ENCODE data around the gene LGALS7.
"Not testable (repeated sequence)": the region's sequence is repeated elsewhere in the genome, so short reads cannot be mapped to it uniquely, and the experiment has no call there.

LGALS7 gene

GRCh38 chr19:38773469-38774177 lies at the start of gene LGALS7:
LGALS7 (minus strand) TSS chr19:38773517; CDS start chr19:38773492, 25 bp downstream.
- DNase-seq = no peak

DNA sequence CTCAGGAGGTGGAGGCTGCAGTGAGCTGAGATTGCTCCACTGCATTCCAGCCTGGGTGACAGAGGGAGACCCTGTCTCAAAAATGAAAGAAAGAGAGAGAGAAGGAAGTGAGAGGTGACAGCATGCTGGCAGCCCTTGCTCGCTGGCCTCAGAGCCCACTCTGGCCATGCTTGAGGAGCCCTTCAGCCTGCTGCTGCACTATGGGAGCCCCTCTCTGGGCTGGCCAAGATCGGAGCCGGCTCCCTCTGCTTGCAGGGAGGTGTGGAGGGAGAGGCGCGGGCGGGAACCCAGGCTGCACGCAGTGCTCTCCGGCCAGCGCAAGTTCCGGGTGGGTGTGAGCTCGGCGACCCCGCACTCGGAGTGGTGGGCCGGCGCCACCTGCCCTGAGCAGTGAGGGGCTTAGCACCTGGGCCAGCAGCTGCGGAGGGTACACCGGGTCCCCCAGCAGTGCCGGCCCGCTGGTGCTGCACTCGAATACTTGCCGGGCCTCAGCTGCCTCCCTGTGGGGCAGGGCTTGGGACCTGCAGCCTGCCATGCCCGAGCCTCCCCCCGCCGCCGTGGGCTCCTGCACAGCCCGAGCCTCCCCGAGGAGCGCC lies 48.0 kb upstream of the LGALS7 start:
- not testable (repeated sequence) for DNase-seq

GRCh38 chr19:38819231-38819920 lies 46.1 kb upstream of the LGALS7 start:
- DNase-seq = no peak

DNA sequence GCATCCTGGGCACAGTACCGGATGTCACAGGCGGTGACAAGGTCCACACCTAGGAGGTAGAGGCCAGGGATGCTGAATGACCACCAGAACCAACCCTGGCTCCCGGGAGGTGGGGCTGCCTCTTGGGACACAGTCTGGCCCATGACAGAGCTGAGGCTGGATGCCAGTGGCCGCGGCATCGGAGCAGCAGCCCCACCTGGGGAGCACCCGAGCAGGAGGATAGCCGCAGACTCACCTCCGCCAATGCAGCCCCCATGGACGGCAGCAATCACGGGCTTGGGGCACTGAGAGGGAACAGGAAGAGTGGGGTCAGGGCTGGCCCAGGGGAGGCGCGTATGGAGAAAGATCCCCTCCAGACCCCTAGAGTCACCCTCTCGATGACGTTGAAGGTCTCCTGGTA lies 43.8 kb upstream of the LGALS7 start:
- DNase-seq = no peak

GRCh38 chr19:38816131-38816750 lies 42.9 kb upstream of the LGALS7 start:
- DNase-seq = no peak

- DNase-seq = no peak
Measured at GRCh38 chr19:38815059-38816001, 42.0 kb upstream of the LGALS7 start.

DNA sequence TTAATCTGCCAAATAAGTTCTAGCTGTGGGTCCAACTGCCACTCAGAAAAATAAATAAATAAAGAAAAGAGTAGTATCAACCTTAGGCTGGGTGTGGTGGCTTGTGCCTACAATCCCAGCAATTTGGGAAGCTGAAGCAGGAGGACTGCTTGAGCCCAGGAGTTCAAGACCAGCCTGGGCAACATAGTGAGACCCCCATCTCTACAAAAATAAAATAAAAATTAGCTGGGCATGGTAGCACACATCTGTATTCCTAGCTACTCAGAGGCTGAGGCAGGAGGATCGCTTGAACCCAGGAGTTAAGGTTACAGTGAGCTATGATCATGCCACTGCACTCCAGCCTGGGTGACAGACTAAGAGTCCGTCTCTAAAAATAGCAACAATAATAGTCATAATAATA lies 40.6 kb upstream of the LGALS7 start:
- DNase-seq = not testable (repeated sequence)

DNA sequence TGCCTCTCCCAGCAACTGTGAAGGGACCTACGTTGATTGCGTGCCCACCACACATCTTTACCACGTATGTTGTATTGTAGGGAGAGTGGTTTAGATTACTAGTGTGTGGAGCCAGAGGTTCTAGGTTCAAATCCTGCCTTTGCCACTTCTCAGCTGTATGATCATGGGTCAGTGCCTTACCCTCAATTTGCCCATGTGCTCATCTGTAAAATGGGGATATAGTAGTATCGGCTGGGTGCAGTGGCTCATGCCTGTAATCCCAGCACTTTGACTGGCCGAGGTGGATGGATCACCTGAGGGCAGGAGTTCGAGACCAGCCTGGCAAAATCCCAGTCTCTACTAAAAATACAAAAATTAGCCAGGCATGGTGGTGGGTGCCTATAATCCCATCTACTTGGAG lies 40.0 kb upstream of the LGALS7 start:
- no peak for DNase-seq

DNA sequence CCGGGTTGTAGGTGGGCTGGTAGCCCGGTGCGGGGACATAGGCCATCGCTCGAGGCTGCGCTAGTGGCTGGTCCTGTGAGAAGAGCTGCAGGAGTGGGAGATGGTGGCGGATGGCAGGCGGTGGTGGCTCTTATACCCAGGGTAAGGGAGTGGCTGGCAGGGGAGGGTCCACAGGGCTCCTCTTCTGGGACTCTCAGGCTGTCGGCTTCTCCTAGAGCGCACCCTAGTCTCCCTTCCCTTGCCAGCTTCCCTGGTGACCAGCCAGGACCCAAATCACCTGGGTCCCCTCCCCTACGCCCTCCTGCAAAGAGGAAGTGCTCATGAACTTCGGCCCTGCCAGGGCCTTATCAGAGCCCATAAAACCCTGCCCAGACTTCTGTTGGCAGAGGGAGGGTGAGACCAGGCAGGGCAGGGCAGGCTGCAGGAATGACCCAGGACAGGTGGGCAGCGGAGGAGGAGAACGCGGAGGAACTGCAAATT lies 39.6 kb upstream of the LGALS7 start, which contains the start of gene LGALS4:
LGALS4 (minus strand) TSS at position 105 of the 480 bp plus-strand sequence; CDS start at position 46, 59 bp downstream.
- DNase-seq = no peak

GRCh38 chr19:38812009-38812840 lies 38.9 kb upstream of the LGALS7 start:
- no peak for DNase-seq

DNA sequence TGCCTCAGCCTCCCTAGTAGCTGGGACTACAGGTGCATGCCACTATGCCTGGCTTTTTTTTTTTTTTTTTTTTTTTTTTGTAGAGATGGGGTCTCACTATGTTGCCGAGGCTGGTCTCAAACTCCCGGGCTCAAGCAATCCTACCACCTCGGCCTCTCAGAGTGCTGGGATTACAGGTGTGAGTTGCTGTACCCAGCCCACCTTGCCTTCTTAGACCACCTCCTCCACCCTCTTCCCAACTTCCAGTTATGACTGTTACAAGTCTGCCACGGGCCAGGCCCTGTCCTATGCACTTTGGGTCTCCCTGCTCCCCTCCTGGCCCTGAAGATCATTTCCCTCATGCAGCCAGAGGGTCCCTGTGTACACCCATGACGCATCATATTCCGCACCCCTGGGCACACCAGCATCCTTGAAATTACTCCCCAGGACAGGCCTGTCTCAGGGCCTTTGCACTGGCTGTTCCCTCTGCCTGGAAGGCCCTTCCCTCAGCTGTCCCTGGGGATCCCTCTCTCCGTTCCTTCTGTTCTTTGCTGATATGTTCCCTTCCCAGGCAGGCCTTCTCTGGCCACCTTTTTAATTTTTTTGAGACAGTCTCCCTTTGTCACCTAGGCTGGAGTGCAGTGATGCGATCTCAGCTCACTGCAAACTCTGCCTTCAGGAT lies 36.4 kb upstream of the LGALS7 start:
- no peak for DNase-seq

DNA sequence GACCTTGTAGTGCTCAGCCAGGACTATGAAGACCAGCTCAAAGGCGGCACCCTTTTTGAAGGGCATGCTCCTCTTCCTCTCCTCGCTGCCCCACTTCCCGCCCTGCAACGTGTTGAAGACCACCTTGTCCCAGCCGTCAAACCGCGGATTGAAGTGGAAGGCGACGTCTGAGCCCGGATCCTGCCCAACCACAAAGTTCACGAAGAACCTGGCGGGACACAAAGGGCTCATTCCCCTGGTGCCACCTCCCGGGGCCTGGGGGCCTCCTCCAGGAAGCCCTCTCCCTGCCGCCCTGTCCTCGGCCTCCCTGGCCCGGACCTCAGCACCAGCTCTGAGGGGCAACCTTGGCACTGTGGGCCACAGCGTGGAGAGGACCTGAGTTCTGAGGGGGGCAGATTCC lies 35.4 kb upstream of the LGALS7 start:
- no peak for DNase-seq

DNA sequence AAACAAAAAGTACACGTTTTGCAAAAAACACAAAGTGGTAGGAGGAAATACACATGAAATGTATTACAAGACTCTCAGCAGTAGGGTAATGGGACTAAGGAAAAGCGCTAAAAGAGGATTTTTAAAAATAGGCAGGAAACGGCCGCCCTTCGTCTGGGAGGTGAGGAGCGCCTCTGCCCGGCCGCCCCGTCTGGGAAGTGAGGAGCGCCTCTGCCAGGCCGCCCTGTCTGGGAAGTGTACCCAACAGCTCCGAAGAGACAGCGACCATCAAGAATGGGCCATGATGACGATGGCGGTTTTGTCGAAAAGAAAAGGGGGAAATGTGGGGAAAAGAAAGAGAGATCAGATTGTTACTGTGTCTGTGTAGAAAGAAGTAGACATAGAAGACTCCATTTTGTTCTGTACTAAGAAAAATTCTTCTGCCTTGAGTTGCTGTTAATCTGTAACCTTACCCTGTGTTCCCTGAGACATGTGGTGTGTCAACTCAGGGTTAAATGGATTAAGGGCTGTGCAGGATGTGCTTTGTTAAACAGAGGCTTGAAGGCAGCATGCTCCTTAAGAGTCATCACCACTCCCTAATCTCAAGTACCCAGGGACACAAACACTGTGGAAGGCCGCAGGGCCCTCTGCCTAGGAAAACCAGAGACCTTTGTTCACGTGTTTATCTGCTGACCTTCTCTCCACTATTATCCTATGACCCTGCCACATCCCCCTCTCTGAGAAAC lies 34.2 kb upstream of the LGALS7 start:
- DNase-seq = not testable (repeated sequence)

DNA sequence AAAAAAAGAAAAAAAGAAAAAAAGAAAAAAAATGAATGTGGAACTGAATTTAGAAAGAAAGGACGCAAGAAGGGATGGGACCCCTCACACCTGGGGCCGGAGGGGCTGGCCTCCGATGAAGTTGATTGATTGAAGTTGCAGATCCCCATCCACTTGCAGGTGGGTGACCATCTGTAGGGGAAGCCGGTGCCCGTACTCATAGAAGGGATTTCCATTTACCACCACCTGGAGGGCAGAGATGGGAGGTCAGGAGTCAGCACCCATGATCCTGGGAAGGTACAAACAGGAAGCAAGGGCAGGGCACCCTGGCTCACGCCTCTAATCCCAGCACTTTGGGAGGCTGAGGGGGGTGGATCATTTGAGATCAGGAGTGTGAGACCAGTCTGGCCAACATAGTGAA lies 33.1 kb upstream of the LGALS7 start:
- DNase-seq = no peak

DNA sequence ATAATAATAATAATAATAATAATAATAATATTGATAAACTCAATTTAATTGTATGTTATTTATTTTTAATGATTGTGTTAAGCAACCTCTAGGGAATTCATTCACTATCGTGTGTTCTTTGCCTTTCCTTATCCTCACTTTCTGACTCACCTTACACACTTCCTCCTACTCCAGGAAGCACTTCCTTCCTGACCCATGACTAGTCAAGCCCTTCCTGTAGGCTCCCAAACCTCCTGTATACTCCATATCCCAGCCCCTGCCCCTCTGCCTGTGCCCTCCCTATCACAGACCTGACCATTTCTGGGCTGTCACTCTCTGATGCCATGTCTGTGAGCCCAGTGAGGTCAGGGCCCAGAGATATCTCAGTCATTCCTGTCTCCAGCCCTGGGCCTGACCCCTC lies 31.9 kb upstream of the LGALS7 start:
- DNase-seq = no peak

GRCh38 chr19:38803543-38803942 lies 30.2 kb upstream of the LGALS7 start:
- DNase-seq = no peak

GRCh38 chr19:38801359-38802095 lies 28.2 kb upstream of the LGALS7 start:
- DNase-seq = no peak

GRCh38 chr19:38800577-38801347 lies 27.4 kb upstream of the LGALS7 start:
- DNase-seq = no peak

Measured in left hindlimb (tissue), 1 donor.